Neural progenitor cell (in vitro differentiated cells): ENCODE measurements around the gene INSYN2A.

Experiments
- CTCF ChIP-seq: fragments of 200-600 bp; sonication (generic); IDR thresholded peaks from 2 replicates; pipeline ENCODE4 v1.5.1; 2017; ENCODE audit warnings: antibody characterized with exemption, mild to moderate bottlenecking
- EZH2 ChIP-seq: fragments of 200-600 bp; sonication (generic); IDR thresholded peaks from 2 replicates; pipeline ENCODE4 v1.6.1; 2017; ENCODE audit warnings: antibody characterized with exemption, mild to moderate bottlenecking, moderate library complexity
- EZH2phosphoT487 ChIP-seq: fragments of 200-600 bp; sonication (generic); IDR thresholded peaks from 2 replicates; pipeline ENCODE4 v1.6.1; 2017; ENCODE audit warnings: antibody characterized with exemption

- no peak for TF ChIP-seq CTCF
- TF ChIP-seq EZH2 = no peak
- TF ChIP-seq EZH2phosphoT487 = peak; percentile 90
Observed at GRCh38 chr10:127195041-127195506, 1.3 kb downstream of the INSYN2A start.
